Mesendoderm (in vitro differentiated cells): ENCODE data around the gene LOXHD1.

Experiments
- DNase-seq: peaks from one replicate; pipeline ENCODE4 v3.0.0; 2013
- H2AK5ac ChIP-seq: 2 replicates; pipeline ENCODE4 v1.6.1; 2013; ENCODE audit warnings: low read length, inconsistent platforms
- H2BK120ac ChIP-seq: 2 replicates; pipeline ENCODE4 v1.6.1; 2013; ENCODE audit warnings: low read depth, mild to moderate bottlenecking, low read length, moderate library complexity, mixed read lengths
- H2BK15ac ChIP-seq: replicated peaks from 2 replicates; pipeline ENCODE4 v1.6.1; 2013; ENCODE audit warnings: low read depth, mild to moderate bottlenecking, moderate library complexity
- H2BK5ac ChIP-seq: 2 replicates; pipeline ENCODE4 v1.6.1; 2013; ENCODE audit warnings: low read length, inconsistent platforms
- H3K18ac ChIP-seq: 2 replicates; pipeline ENCODE4 v1.6.1; 2013; ENCODE audit warnings: mild to moderate bottlenecking, low read length, mixed read lengths
- H3K23ac ChIP-seq: one replicate; pipeline ENCODE4 v1.6.1; 2013; ENCODE audit warnings: low read length
- H3K27ac ChIP-seq: 2 replicates; pipeline ENCODE4 v1.5.1; 2013; ENCODE audit warnings: low read depth, mild to moderate bottlenecking, inconsistent platforms, low read length, moderate library complexity
- H3K27me3 ChIP-seq: 2 replicates; pipeline ENCODE4 v1.6.1; 2013; ENCODE audit warnings: low read length, control low read depth, mild to moderate bottlenecking, inconsistent platforms; ENCODE audit not compliant: insufficient read depth, poor library complexity
- H3K36me3 ChIP-seq: 2 replicates; pipeline ENCODE4 v1.6.1; 2013; ENCODE audit warnings: low read length, inconsistent platforms; ENCODE audit not compliant: control insufficient read depth, insufficient read depth
- H3K4ac ChIP-seq: one replicate; pipeline ENCODE4 v1.6.1; 2013; ENCODE audit warnings: low read depth, mild to moderate bottlenecking, low read length, moderate library complexity
- H3K4me1 ChIP-seq: 2 replicates; pipeline ENCODE4 v1.6.1; 2013; ENCODE audit warnings: low read depth, low read length, inconsistent platforms; ENCODE audit not compliant: control insufficient read depth
- H3K4me2 ChIP-seq: 2 replicates; pipeline ENCODE4 v1.6.1; 2013; ENCODE audit warnings: low read length
- H3K4me3 ChIP-seq: 2 replicates; pipeline ENCODE4 v1.5.1; 2013; ENCODE audit warnings: mild to moderate bottlenecking, low read length
- H3K56ac ChIP-seq: one replicate; pipeline ENCODE4 v1.6.1; 2013; ENCODE audit warnings: low read length
- H3K79me1 ChIP-seq: 2 replicates; pipeline ENCODE4 v1.6.1; 2013; ENCODE audit warnings: low read length, inconsistent platforms
- H3K79me2 ChIP-seq: 2 replicates; pipeline ENCODE4 v1.6.1; 2013; ENCODE audit warnings: mild to moderate bottlenecking, low read length; ENCODE audit not compliant: control insufficient read depth, insufficient read depth
- H3K9ac ChIP-seq: 2 replicates; pipeline ENCODE4 v1.6.1; 2013; ENCODE audit warnings: low read length, inconsistent platforms
- H4K5ac ChIP-seq: one replicate; pipeline ENCODE4 v1.6.1; 2013; ENCODE audit warnings: low read length
- H4K8ac ChIP-seq: one replicate; pipeline ENCODE4 v1.6.1; 2013; ENCODE audit warnings: low read depth, mild to moderate bottlenecking, control low read depth, low read length, moderate library complexity
- WGBS: extraction: QIAGEN DNeasy Blood & Tissue Kit; methylation state at CpG from one replicate; pipeline ENCODE4 v1.1.7; 2013; ENCODE audit warnings: low lambda C conversion rate, missing lambda C conversion rate; ENCODE audit not compliant: insufficient coverage; ENCODE audit errors: extremely low coverage; 5-methylcytosine and 5-hydroxymethylcytosine counted together

Gene LOXHD1

GRCh38 chr18:46449499-46449898 is 207.5 kb downstream of the LOXHD1 start:
- no peak overlapping the region for H3K23ac ChIP-seq
- no peak for DNase-seq
- H2BK15ac ChIP-seq = no peak overlapping the region
- H3K79me2 ChIP-seq = no peaks in the 10 kb centered on the region
- no peaks in the 10 kb centered on the region for H3K36me3 ChIP-seq
- no CpG with 5 or more reads among the region's 1 CpG for WGBS
- H3K4me2 ChIP-seq = no peak overlapping the region
- H3K27ac ChIP-seq = no peak overlapping the region
- H3K4ac ChIP-seq = no peak overlapping the region
- H3K56ac ChIP-seq = no peak overlapping the region
- no peaks in the 10 kb centered on the region for H3K27me3 ChIP-seq
- no peak overlapping the region for H4K8ac ChIP-seq
- H4K5ac ChIP-seq = no peak overlapping the region
- no peak overlapping the region for H2AK5ac ChIP-seq
- H3K4me1 ChIP-seq = peaks cover 3% of the 10 kb centered on the region
- H3K79me1 ChIP-seq = no peaks in the 10 kb centered on the region
- no peak overlapping the region for H3K4me3 ChIP-seq
- H3K18ac ChIP-seq = no peak overlapping the region
- no peak overlapping the region for H2BK5ac ChIP-seq
- H3K9ac ChIP-seq = no peak overlapping the region
- no peak overlapping the region for H2BK120ac ChIP-seq

- no peak for DNase-seq
- Histone ChIP-seq H3K4me2 (no peak overlapping the region), H3K79me2 (no peaks in the 10 kb centered on the region), H3K36me3 (no peaks in the 10 kb centered on the region), H2BK120ac (no peak overlapping the region), H3K4me3 (no peak overlapping the region), H2BK5ac (no peak overlapping the region), H3K4ac (no peak overlapping the region), H2AK5ac (no peak overlapping the region), H4K5ac (no peak overlapping the region), H3K56ac (no peak overlapping the region), H3K79me1 (no peaks in the 10 kb centered on the region), H3K27me3 (no peaks in the 10 kb centered on the region), H3K27ac (no peak overlapping the region), H3K23ac (no peak overlapping the region), H2BK15ac (no peak overlapping the region), H3K18ac (no peak overlapping the region), H4K8ac (no peak overlapping the region), H3K9ac (no peak overlapping the region), H3K4me1 (peaks cover 3% of the 10 kb centered on the region)
- WGBS = no CpG with 5 or more reads among the region's 2 CpGs
Observed at GRCh38 chr18:46449033-46449432, 208.0 kb downstream of the LOXHD1 start.

- Histone ChIP-seq H3K79me2 (no peaks in the 10 kb centered on the region), H3K9ac (no peak overlapping the region), H3K23ac (no peak overlapping the region), H3K4me3 (no peak overlapping the region), H2BK15ac (no peak overlapping the region), H3K4me1 (peaks cover 3% of the 10 kb centered on the region), H2BK120ac (no peak overlapping the region), H4K5ac (no peak overlapping the region), H3K79me1 (no peaks in the 10 kb centered on the region), H3K27me3 (no peaks in the 10 kb centered on the region), H2BK5ac (no peak overlapping the region), H2AK5ac (no peak overlapping the region), H4K8ac (no peak overlapping the region), H3K4ac (no peak overlapping the region), H3K27ac (no peak overlapping the region), H3K36me3 (no peaks in the 10 kb centered on the region), H3K18ac (no peak overlapping the region), H3K4me2 (no peak overlapping the region), H3K56ac (no peak overlapping the region)
- WGBS = no CpG with 5 or more reads among the region's 4 CpGs
- DNase-seq = peak; percentile 73
Observed at GRCh38 chr18:46448347-46448746, 208.7 kb downstream of the LOXHD1 start.

GRCh38 chr18:46447792-46448191 is 209.2 kb downstream of the LOXHD1 start:
- Histone ChIP-seq H3K27me3 (no peaks in the 10 kb centered on the region), H2BK120ac (no peak overlapping the region), H3K23ac (no peak overlapping the region), H3K9ac (no peak overlapping the region), H4K8ac (no peak overlapping the region), H3K4me2 (no peak overlapping the region), H4K5ac (no peak overlapping the region), H2BK15ac (no peak overlapping the region), H3K4me3 (no peak overlapping the region), H3K79me1 (no peaks in the 10 kb centered on the region), H2AK5ac (no peak overlapping the region), H3K4ac (no peak overlapping the region), H3K18ac (no peak overlapping the region), H2BK5ac (no peak overlapping the region), H3K4me1 (peaks cover 3% of the 10 kb centered on the region), H3K36me3 (no peaks in the 10 kb centered on the region), H3K79me2 (no peaks in the 10 kb centered on the region), H3K27ac (no peak overlapping the region), H3K56ac (no peak overlapping the region)
- no CpG with 5 or more reads among the region's 5 CpGs for WGBS
- no peak for DNase-seq

- DNase-seq = no peak
- no peaks in the 10 kb centered on the region for H3K27me3 ChIP-seq
- no peak overlapping the region for H3K4me3 ChIP-seq
- no peak overlapping the region for H2AK5ac ChIP-seq
- no peaks in the 10 kb centered on the region for H3K79me2 ChIP-seq
- H4K8ac ChIP-seq = no peak overlapping the region
- H3K79me1 ChIP-seq = no peaks in the 10 kb centered on the region
- H3K4ac ChIP-seq = no peak overlapping the region
- no peak overlapping the region for H3K4me2 ChIP-seq
- no CpG with 5 or more reads among the region's 4 CpGs for WGBS
- H2BK120ac ChIP-seq = no peak overlapping the region
- H3K36me3 ChIP-seq = no peaks in the 10 kb centered on the region
- H3K27ac ChIP-seq = no peak overlapping the region
- H2BK15ac ChIP-seq = no peak overlapping the region
- no peak overlapping the region for H3K9ac ChIP-seq
- no peak overlapping the region for H3K18ac ChIP-seq
- H4K5ac ChIP-seq = no peak overlapping the region
- no peak overlapping the region for H3K23ac ChIP-seq
- H3K4me1 ChIP-seq = peaks cover 3% of the 10 kb centered on the region
- no peak overlapping the region for H3K56ac ChIP-seq
- H2BK5ac ChIP-seq = no peak overlapping the region
Observed at GRCh38 chr18:46447323-46447722, 209.7 kb downstream of the LOXHD1 start.

DNA sequence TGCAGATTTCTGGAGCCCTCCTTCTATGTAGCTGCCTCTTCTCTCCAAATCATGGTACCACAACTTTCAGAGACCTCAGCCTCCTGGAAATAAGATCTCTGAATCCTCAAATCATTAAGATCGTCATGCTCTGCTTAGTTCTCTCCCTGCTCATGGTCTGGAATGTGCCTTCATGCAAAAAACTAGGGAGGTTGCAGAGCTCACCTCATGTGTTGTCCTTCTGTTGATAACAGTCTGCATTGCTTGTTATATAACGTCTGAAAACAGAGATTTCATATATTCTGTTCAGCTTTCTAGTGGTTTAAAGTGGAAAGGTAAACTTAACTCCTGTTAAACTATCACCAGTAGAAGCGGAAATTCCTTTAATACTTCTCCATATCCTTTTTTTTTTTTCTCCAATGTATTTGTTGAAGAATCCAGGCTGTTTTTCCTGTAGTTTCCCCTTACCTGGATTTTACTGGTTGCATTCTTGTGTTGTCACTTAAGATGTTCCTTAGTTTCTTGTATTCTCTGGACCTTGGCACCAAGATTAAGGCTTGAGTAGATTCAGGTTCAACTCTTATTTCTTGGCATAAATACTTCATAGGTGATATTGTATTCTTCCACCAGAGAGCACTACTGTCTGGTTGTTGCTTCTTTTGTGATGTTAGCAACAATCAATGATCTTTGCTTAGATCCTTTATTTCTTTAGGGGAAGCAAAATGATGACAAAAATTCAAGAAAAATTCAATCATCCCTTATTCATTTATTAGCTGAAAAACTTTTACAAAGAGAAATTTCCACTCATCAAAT is 211.3 kb downstream of the LOXHD1 start:
- no peak overlapping the region for H2BK120ac ChIP-seq
- H3K4me3 ChIP-seq = no peak overlapping the region
- H3K56ac ChIP-seq = no peak overlapping the region
- peaks cover 3% of the 10 kb centered on the region for H3K4me1 ChIP-seq
- no peak overlapping the region for H3K18ac ChIP-seq
- no peak overlapping the region for H3K4ac ChIP-seq
- H4K8ac ChIP-seq = no peak overlapping the region
- no peaks in the 10 kb centered on the region for H3K79me2 ChIP-seq
- no CpG with 5 or more reads among the region's 3 CpGs for WGBS
- no peaks in the 10 kb centered on the region for H3K27me3 ChIP-seq
- H3K4me2 ChIP-seq = no peak overlapping the region
- H4K5ac ChIP-seq = no peak overlapping the region
- H3K79me1 ChIP-seq = no peaks in the 10 kb centered on the region
- no peaks in the 10 kb centered on the region for H3K36me3 ChIP-seq
- H2BK15ac ChIP-seq = no peak overlapping the region
- H3K23ac ChIP-seq = no peak overlapping the region
- no peak overlapping the region for H2BK5ac ChIP-seq
- no peak overlapping the region for H3K9ac ChIP-seq
- no peak overlapping the region for H3K27ac ChIP-seq
- no peak overlapping the region for H2AK5ac ChIP-seq
- DNase-seq = no peak
